GM10266 (cell line): ENCODE measurements around the gene MRPS18A.

Source experiments
- DNase-seq: peaks from one replicate; pipeline ENCODE4 v3.0.0; 2012; ENCODE audit errors: extremely low spot score
- CTCF ChIP-seq: IDR thresholded peaks from 2 replicates; pipeline ENCODE4 v1.5.1; 2012; ENCODE audit warnings: mild to moderate bottlenecking, low read depth; ENCODE audit not compliant: control insufficient read depth, insufficient read depth; ENCODE audit errors: missing control alignments

Gene MRPS18A

GRCh38 chr6:43682724-43683429 lies 4.7 kb downstream of the MRPS18A start:
- no peak for DNase-seq
- TF ChIP-seq CTCF, result no peak

- TF ChIP-seq CTCF, result no peak
- DNase-seq, result no peak
Measured at GRCh38 chr6:43681303-43681702, 6.3 kb downstream of the MRPS18A start.

- no peak for DNase-seq
- TF ChIP-seq CTCF, result no peak
Measured at GRCh38 chr6:43680308-43681200, 7.0 kb downstream of the MRPS18A start.

- DNase-seq, result no peak
- TF ChIP-seq CTCF, result no peak
Measured at GRCh38 chr6:43679057-43679456, 8.5 kb downstream of the MRPS18A start.

GRCh38 chr6:43678341-43678740 lies 9.2 kb downstream of the MRPS18A start:
- TF ChIP-seq CTCF, result no peak
- DNase-seq, result no peak

GRCh38 chr6:43677759-43678158 lies 9.8 kb downstream of the MRPS18A start:
- TF ChIP-seq CTCF, result no peak

More at GRCh38 chr6:43677759-43678158, 9.8 kb downstream of the MRPS18A start:
- no peak for DNase-seq
